ENCODE results near the gene DUSP22. TPM values are rescaled to one million over a fixed set of nuclear protein-coding genes. Genes with fewer than 3 reads are reported as not detected.

DUSP22 gene
- total RNA-seq, 1 experiment from 2014 or later: 19.2 TPM

DNA sequence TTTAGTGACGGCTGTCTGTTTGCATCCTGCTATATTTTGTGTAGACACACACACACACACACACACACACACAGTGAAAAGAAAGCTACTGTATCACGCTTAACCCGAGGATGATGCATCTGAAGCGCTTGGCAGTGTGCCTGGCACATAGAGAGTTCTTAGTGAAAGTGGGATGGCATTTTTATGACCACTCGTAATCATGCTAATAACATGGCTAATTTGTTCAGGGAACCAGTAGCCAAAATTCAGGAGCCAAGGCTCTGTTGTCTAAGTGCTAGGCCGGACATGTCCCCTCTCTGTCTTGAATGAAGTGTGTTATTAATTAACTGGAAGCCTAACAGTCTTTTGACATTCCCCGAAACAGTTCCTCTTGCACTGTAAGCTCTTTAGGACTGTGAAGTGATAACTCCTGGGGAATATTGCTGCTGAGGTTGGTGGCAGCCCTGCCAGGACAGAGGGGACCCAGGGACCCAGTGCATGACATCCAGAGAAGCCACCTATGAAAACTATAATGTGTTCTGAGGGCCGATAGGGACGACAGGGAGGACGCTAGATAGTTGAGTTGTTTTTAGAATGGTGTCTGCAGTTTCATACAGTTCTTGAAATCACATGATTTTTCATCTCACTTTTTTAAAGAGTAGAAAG lies 54.2 kb downstream of the DUSP22 start:
- POLR2A ChIA-PET: no interaction called here
- H3K79me2 ChIP-seq (ENCODE audit: insufficient read depth, low read length): no peaks in the 10 kb centered on the region
- RAD21 ChIA-PET (ENCODE audit: low non-redundant PET in 1 of 2, low total read pairs in 2 of 2, uncharacterized antibody in 2 of 2, unreplicated experiment in 2 of 2): no interaction called here
- DNase-seq (ENCODE audit: low read depth, low spot score): no peak
- no peaks in the 10 kb centered on the region for H3K4me1 ChIP-seq (ENCODE audit: control insufficient read depth in 1 of 2, insufficient read depth in 2 of 2, low read length in 2 of 2)
- no peaks in the 10 kb centered on the region for H3K27me3 ChIP-seq (ENCODE audit: insufficient read depth, low read length)
- H3K9me3 ChIP-seq (ENCODE audit: control insufficient read depth in 1 of 2, insufficient read depth in 1 of 2, low read depth in 1 of 2, low read length in 2 of 2): peaks cover 0 to 15% of the 10 kb centered on the region in 2 experiments; a peak in 2 of 4 replicates
- intact Hi-C loops (cut with micrococcal nuclease): no loop called here
- BruUV-seq (replicated peaks): no TSS peak
- H4K20me1 ChIP-seq (ENCODE audit: insufficient read depth): no peaks in the 10 kb centered on the region
- no peaks in the 10 kb centered on the region for H3K9me2 ChIP-seq (ENCODE audit: insufficient read depth)
- no peak overlapping the region for H3K4me3 ChIP-seq (replicated peaks in 1 of 2; ENCODE audit: low read depth in 1 of 2, low read length in 2 of 2)
- no peaks in the 10 kb centered on the region for H3K36me3 ChIP-seq (ENCODE audit: control insufficient read depth in 1 of 2, insufficient read depth in 2 of 2, low read length in 2 of 2)
- no peak overlapping the region for H3K27ac ChIP-seq (ENCODE audit: low read depth, low read length)
- no peak overlapping the region for H3K9ac ChIP-seq (ENCODE audit: low read length)
- CTCF ChIA-PET: no interaction called here
- TF ChIP-seq POLR2A (IDR thresholded peaks at IDR 0.05; ENCODE audit: borderline replicate concordance, extremely low read depth, insufficient read depth, insufficient read length) (no peak), CEBPB (IDR thresholded peaks at IDR 0.05; ENCODE audit: low read depth) (no peak), SRF (IDR thresholded peaks at IDR 0.05; ENCODE audit: low read depth) (no peak)
- TF ChIP-seq, protein P1, sequence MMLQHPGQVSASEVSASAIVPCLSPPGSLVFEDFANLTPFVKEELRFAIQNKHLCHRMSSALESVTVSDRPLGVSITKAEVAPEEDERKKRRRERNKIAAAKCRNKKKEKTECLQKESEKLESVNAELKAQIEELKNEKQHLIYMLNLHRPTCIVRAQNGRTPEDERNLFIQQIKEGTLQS (IDR thresholded peaks at IDR 0.05): no peak
- no peak overlapping the region for H3K4me2 ChIP-seq (ENCODE audit: low read length)
- ATAC-seq: no peak
- no peak overlapping the region for H2AFZ ChIP-seq (ENCODE audit: low read depth, low read length, poor library complexity, severe bottlenecking)

DNA sequence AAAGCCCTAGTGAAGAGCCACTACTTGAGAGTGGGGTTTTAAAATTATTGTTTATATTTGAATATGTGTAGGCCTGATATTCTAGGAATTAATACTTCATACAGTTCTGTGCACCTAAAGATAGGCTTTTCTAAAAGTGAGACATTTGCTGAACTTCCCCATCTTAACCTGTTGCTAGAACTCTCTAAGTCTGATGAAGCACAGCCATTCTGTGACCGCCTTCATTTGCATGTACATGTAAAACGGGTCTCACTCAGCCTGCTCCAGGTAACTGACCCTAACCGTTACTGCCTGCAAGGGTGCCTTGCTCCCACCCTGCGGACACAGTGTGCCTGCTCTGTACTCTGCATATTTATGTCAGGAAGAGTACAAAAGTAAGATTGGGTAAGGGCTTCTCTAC lies 54.9 kb downstream of the DUSP22 start:
- Histone ChIP-seq H3K4me3 (replicated peaks in 1 of 2; ENCODE audit: low read depth in 1 of 2, low read length in 2 of 2) (no peak overlapping the region), H3K9ac (ENCODE audit: low read length) (no peak overlapping the region), H3K4me2 (ENCODE audit: low read length) (no peak overlapping the region), H3K4me1 (ENCODE audit: control insufficient read depth in 1 of 2, insufficient read depth in 2 of 2, low read length in 2 of 2) (no peaks in the 10 kb centered on the region), H3K9me2 (ENCODE audit: insufficient read depth) (no peaks in the 10 kb centered on the region), H3K27ac (ENCODE audit: low read depth, low read length) (no peak overlapping the region), H4K20me1 (ENCODE audit: insufficient read depth) (no peaks in the 10 kb centered on the region), H3K36me3 (ENCODE audit: control insufficient read depth in 1 of 2, insufficient read depth in 2 of 2, low read length in 2 of 2) (no peaks in the 10 kb centered on the region), H3K9me3 (ENCODE audit: control insufficient read depth in 1 of 2, insufficient read depth in 1 of 2, low read depth in 1 of 2, low read length in 2 of 2) (peaks cover 0 to 10% of the 10 kb centered on the region in 2 experiments; a peak in 2 of 4 replicates), H3K27me3 (ENCODE audit: insufficient read depth, low read length) (no peaks in the 10 kb centered on the region), H2AFZ (ENCODE audit: low read depth, low read length, poor library complexity, severe bottlenecking) (no peak overlapping the region), H3K79me2 (ENCODE audit: insufficient read depth, low read length) (no peaks in the 10 kb centered on the region)
- DNase-seq (ENCODE audit: low read depth, low spot score) (no peak), ATAC-seq (no peak)
- BruUV-seq (replicated peaks): no TSS peak
- POLR2A ChIA-PET: no interaction called here
- no peak for TF ChIP-seq ZFX (IDR thresholded peaks at IDR 0.05)
- TF ChIP-seq RAD21 (IDR thresholded peaks at IDR 0.05; ENCODE audit: low read depth): no peak
- TF ChIP-seq JUND (IDR thresholded peaks at IDR 0.05): no peak
- TF ChIP-seq EGR1 (IDR thresholded peaks at IDR 0.05; ENCODE audit: low read depth): no peak
- TF ChIP-seq ELF1 (IDR thresholded peaks at IDR 0.05; ENCODE audit: borderline replicate concordance, low read depth): no peak
- TF ChIP-seq CEBPB (IDR thresholded peaks at IDR 0.05; ENCODE audit: low read depth): no peak
- TF ChIP-seq, protein P2, sequence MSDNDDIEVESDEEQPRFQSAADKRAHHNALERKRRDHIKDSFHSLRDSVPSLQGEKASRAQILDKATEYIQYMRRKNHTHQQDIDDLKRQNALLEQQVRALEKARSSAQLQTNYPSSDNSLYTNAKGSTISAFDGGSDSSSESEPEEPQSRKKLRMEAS (IDR thresholded peaks at IDR 0.05): no peak
- CTCF ChIA-PET: no interaction called here
- RAD21 ChIA-PET (ENCODE audit: low non-redundant PET in 1 of 2, low total read pairs in 2 of 2, uncharacterized antibody in 2 of 2, unreplicated experiment in 2 of 2): no interaction called here
- intact Hi-C loops (cut with micrococcal nuclease): no loop called here
